ENCODE measurements around the gene DIP2C.
"Not testable (repeated sequence)": the region's sequence is repeated elsewhere in the genome, so short reads cannot be mapped to it uniquely, and the experiment has no call there.

Gene DIP2C

GRCh38 chr10:590721-591120 lies 98.7 kb downstream of the DIP2C start:
- DNase-seq, result no peak

GRCh38 chr10:589961-590680 lies 99.3 kb downstream of the DIP2C start:
- DNase-seq, result no peak

GRCh38 chr10:588246-589165 lies 101.0 kb downstream of the DIP2C start:
- DNase-seq, result no peak

GRCh38 chr10:586716-587115 lies 102.8 kb downstream of the DIP2C start:
- DNase-seq, result no peak

GRCh38 chr10:586151-586550 lies 103.3 kb downstream of the DIP2C start:
- no peak for DNase-seq

GRCh38 chr10:585502-585901 lies 104.0 kb downstream of the DIP2C start:
- no peak for DNase-seq

GRCh38 chr10:584497-585290 lies 104.8 kb downstream of the DIP2C start:
- not testable (repeated sequence) for DNase-seq

GRCh38 chr10:583433-583832 lies 106.0 kb downstream of the DIP2C start:
- DNase-seq, result no peak

GRCh38 chr10:581776-582330 lies 107.6 kb downstream of the DIP2C start:
- no peak for DNase-seq

- DNase-seq, result no peak
Observed at GRCh38 chr10:580778-581177, 108.7 kb downstream of the DIP2C start.

- DNase-seq, result no peak
Observed at GRCh38 chr10:576130-576465, 113.4 kb downstream of the DIP2C start.

GRCh38 chr10:575402-576129 lies 113.9 kb downstream of the DIP2C start:
- no peak for DNase-seq

GRCh38 chr10:572696-573095 lies 116.8 kb downstream of the DIP2C start:
- no peak for DNase-seq

- no peak for DNase-seq
Observed at GRCh38 chr10:571688-572451, 117.6 kb downstream of the DIP2C start.

GRCh38 chr10:571166-571565 lies 118.3 kb downstream of the DIP2C start:
- DNase-seq, result no peak

- no peak for DNase-seq
Observed at GRCh38 chr10:570628-571163, 118.8 kb downstream of the DIP2C start.

GRCh38 chr10:569961-570627 lies 119.4 kb downstream of the DIP2C start:
- no peak for DNase-seq

- DNase-seq, result no peak
Observed at GRCh38 chr10:568848-569247, 120.6 kb downstream of the DIP2C start.

- no peak for DNase-seq
Observed at GRCh38 chr10:567869-568268, 121.6 kb downstream of the DIP2C start.

- DNase-seq, result no peak
Observed at GRCh38 chr10:566241-566885, 123.1 kb downstream of the DIP2C start.
